Glomerular visceral epithelial cell (primary cell): ENCODE data around the gene CPNE8.

Experiments
- DNase-seq: peaks from one replicate; pipeline ENCODE4 v3.0.0-alpha.2; 2016; ENCODE audit errors: extremely low spot score

CPNE8 gene

GRCh38 chr12:38728894-38729293 lies 176.5 kb downstream of the CPNE8 start:
- DNase-seq: no peak

GRCh38 chr12:38721611-38722252 lies 183.7 kb downstream of the CPNE8 start:
- no peak for DNase-seq

DNA sequence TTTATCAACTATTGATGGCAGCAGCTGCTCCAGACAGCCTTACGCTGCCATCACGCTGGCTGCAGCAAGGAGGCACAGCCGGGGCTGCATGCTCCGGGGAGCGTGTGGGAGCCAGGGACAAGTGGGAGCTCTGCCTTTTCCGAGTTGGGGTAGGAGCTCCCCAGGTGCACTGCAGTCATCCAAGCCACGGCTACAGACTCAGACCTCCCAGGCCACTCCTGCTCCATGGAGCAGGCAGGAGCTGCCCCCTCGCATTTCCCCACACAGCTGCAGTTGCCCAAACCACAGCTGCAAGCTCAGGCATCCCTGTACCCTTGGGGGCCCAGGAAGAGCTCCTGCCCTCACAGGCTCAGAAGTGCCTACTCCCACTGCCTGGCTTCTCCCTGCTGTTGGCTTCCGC lies 184.7 kb downstream of the CPNE8 start:
- DNase-seq: no peak

- DNase-seq: no peak
Observed at GRCh38 chr12:38713294-38713693, 192.1 kb downstream of the CPNE8 start.

DNA sequence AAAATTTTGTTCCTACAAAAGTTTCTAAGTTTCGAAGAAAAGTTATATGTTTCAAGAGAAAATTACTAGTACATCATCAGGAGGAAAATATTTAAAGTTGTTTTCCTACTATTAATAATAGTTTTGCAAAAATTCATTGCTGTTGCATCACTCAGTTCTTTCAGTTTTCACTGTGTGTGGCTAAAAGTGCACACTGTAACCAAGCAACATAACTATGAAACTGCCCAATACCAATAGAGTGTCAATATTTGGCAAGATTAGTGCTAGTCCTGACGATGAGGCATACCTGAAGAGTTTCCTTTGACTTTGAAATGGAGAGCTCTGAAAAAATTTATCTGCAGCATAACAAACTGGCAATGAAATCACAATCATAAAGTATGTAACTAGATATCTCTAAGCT lies 194.3 kb downstream of the CPNE8 start:
- DNase-seq: no peak

DNA sequence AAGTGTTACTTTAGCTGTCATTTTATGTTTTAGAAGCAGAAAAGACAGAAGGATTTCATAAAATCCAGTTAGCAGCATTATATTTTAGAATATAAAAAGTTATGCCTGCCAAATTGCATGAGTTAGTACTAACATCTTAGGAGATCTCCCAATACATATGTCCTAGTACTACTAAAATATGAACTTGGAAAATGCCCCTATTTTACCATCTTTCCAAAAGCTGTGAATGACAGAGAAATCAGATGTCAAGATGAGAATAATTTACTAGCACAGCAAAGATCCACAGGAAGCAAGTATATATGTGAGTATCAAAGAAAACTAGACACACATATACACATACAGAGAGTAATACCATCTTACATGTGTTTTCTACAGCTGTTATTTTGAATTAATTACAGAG lies 196.9 kb downstream of the CPNE8 start:
- DNase-seq: no peak

- DNase-seq: no peak
Observed at GRCh38 chr12:38707648-38708047, 197.7 kb downstream of the CPNE8 start.

- DNase-seq: no peak
Observed at GRCh38 chr12:38697289-38697688, 208.1 kb downstream of the CPNE8 start.

GRCh38 chr12:38695057-38695456 lies 210.3 kb downstream of the CPNE8 start:
- no peak for DNase-seq

DNA sequence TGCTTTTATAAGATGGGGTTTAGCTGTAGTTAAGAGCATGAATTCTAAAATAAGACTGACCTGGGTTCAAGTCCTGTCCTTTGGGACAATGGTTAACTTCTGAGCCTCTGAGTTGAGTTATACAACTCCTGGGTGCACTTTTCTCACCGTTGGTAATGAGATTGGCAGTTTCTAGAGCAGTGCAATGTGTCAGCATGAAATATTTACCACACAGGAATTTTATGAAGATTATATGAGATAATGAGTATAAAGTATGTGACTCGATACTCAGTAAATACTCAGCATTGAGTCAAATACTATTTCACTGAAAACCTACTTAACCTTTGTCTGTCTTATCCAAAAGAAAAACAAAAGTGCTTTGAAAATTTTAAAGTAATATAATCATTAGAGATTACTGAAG lies 214.2 kb downstream of the CPNE8 start:
- DNase-seq: no peak

DNA sequence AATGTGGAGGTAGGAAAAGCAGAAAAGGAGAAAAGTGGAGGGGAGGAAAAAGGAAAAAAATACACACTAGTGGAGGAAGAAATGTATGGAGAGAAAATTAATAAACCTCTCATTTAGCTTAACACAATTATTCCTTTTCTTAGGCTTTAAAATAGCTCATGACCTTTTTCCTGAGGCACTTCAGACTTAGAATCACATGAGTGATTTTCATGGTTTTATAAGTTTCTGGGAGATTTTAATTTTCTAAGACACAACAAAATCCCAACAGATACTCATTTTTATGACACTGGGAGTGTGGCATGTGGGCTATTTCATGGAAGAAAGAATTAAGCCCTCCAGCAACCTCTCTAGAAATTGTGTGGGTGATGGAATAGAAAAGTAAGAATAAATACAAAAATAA lies 214.7 kb downstream of the CPNE8 start:
- no peak for DNase-seq

GRCh38 chr12:38689704-38690103 lies 215.7 kb downstream of the CPNE8 start:
- DNase-seq: no peak

DNA sequence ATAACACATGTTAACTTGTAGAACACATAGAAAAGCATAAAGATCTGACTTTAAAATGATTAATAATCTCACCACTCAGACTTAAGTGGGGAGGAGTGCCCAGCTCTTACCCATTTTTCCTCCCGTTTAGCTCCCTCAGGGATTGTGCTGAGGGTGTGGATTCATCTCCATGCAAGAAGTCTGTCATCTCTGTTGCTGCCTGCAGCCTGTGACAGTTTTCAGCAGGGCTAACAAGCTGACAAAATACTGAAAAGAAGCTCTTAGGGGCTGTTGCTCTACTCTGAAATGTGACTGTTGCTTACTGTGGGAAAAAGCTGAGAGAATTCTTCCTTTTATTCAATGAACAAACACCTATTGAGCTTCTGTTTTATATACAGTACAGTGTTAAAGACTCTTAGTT lies 216.2 kb downstream of the CPNE8 start:
- DNase-seq: no peak

DNA sequence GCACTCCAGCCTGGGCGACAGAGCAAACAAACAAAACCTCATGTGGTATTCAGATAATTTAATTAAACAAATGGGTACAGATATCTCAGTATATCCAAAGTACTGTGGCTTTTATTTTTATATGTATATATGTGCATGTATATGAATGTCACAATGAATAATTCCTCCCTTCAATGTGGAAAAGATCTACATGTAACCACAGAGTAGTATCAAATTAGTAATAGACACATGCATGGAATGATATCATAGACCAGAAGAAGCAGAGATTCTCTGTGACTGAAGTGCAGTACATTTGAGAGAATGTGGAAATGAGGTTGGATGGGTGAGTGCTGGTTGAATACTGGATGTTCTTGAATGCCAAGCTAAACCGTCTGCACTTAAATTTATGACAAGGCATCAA lies 222.9 kb downstream of the CPNE8 start:
- no peak for DNase-seq

- no peak for DNase-seq
Observed at GRCh38 chr12:38669530-38669929, 235.9 kb downstream of the CPNE8 start.

DNA sequence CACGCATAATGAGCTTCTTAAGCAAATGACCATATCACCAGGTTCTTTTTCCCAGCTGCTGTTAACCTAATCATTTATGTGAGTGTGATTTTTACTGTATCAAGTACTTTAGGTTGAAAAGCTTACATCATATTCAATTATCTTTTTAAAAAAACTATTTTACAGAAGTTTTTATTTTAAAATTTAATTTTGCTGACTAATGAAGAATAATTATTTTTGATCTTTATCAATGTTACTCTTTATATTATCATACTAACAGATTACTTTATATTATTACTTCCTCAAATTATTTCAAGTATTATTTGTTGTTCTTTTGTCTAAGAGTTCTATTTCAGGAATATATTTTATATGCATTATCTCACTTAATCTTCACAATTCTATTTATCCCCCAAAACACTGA lies 236.3 kb downstream of the CPNE8 start:
- DNase-seq: no peak

DNA sequence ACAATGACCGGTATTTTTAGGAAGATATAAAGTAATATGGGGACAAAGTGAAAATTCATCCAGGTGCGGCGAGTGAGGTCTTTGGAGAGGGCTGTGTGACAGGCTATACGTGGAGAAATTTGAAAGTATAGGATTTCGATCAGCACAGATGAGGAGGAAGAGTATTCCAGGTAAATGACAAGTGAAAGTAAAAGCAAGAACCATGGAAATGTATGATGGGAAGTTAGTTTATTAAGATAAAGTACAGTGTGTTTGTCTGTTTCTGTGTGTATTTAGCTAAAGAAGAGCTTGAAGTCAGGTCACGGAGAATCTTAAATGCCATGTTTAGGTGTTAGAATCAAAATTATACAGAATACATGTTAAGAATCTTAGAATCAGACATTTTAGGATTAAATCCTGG lies 239.0 kb downstream of the CPNE8 start:
- DNase-seq: no peak

GRCh38 chr12:38664661-38665269 lies 240.6 kb downstream of the CPNE8 start:
- DNase-seq: peak; percentile 31

- DNase-seq: no peak
Observed at GRCh38 chr12:38662829-38663228, 242.6 kb downstream of the CPNE8 start.

DNA sequence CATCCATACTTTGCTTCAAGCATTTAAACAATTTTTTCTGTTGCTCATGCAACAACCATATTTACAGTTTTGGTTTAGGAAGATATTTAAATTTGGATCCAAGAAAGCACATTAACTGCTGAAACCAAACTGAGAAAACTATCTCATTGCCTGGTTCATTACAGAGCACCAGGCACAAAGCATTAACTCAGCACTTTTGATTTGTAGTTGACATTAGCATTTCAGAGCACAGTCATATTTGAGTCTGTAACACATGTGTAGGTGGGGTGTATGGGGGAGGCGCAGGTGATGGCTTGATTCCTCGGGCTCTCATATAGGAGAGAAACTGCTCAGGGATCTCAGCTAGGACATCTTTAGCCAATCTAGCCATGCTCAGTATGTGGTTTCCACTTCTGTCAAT lies 251.7 kb downstream of the CPNE8 start:
- no peak for DNase-seq

DNA sequence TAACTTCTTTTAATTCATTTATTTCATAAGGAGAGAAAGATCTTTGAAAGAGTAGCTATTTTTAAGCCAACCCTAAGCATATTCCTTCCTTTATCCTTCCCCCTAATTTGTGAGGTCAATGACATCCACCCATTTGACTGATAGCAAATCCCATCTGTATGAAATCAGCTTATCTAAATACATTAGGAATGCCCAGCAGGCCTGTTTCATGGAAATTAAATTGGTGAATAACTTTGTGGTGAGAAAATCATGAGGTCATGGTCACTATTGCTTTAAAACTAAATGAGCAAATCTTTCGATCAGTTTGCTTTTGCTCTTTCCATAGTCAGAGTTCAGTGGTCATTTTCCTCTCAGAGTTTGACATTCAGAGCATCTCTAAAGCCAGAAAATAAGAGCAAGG lies 256.6 kb downstream of the CPNE8 start:
- DNase-seq: no peak

GRCh38 chr12:38646146-38646545 lies 259.2 kb downstream of the CPNE8 start:
- DNase-seq: no peak

- no peak for DNase-seq
Observed at GRCh38 chr12:38639625-38640024, 265.8 kb downstream of the CPNE8 start.

DNA sequence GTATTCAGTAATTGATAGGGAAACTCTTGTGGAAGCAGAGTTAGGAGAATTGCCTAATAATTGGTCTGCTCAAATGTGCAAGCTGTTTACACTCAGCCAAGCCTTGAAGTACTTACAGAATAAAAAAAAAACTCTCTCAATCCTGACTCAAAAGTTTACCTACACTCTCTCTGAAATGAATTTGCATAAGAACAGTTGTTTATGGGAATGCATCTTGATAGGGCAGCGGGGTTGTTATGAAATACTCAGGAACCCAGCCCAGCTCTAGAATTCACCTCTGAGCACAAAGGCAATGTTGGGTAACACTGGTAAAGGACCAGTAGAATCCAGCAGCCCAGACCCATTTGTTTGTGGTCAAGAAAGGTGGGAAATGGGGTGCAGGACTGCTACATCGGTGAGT lies 267.0 kb downstream of the CPNE8 start:
- DNase-seq: no peak
